B cell (primary cell): ENCODE measurements around the gene HAUS2.

Source experiments
- EZH2 ChIP-seq: IDR thresholded peaks from 2 replicates; pipeline ENCODE4 v1.6.1; 2012; ENCODE audit warnings: borderline replicate concordance, low read depth, mild to moderate bottlenecking, moderate library complexity, low read length; ENCODE audit not compliant: insufficient read depth, poor library complexity, severe bottlenecking
- TF ChIP-seq, protein P1 (sequence below): fragments of 200-600 bp; IDR thresholded peaks from one replicate; pipeline ENCODE4 v1.8.0; 2022; ENCODE audit warnings: antibody characterized with exemption, mild to moderate bottlenecking

DNA sequence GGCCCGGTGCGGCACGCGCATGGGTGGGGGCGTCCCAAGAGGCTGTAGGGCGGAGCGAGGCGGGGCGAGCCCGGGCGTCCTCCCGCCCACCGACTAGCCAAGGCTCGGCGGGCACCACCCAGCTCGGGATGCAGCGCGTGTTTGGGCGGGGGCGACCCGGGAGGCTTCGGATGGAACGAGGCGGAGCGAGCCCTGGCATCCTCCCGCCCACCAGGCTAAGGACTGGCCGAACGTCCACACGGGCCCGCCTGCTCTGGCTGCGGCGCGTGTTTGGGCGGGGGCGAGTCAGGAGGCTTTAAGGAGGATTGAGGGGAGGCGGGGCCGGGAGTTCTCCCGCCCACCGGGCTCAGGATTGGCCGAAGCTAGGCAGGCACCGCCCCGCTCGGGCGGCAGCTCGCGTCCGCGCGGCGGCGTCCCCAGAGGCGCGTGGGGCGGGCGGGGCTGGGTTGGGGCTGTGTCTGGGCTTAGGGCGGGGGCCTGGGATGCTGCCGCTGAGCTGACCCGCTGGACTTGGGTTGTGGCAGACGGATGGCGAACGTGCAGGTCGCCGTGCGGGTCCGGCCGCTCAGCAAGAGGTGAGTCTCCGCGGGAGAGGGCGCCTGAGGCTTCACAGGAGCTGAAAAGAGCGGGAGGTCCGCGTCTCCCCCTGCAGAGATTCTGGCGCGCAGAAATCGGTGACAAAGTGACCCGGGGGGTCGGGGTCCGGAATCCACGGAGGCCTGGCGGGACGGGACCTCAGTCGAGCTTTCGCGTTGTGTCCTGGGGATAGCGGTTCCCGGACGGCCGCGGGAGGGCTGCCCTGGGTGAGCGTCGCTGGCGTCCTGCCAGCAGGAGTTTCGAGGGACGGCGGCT lies 26.8 kb downstream of the HAUS2 start, which contains the start of gene STARD9:
- no peak for TF ChIP-seq EZH2
- TF ChIP-seq, protein P1, sequence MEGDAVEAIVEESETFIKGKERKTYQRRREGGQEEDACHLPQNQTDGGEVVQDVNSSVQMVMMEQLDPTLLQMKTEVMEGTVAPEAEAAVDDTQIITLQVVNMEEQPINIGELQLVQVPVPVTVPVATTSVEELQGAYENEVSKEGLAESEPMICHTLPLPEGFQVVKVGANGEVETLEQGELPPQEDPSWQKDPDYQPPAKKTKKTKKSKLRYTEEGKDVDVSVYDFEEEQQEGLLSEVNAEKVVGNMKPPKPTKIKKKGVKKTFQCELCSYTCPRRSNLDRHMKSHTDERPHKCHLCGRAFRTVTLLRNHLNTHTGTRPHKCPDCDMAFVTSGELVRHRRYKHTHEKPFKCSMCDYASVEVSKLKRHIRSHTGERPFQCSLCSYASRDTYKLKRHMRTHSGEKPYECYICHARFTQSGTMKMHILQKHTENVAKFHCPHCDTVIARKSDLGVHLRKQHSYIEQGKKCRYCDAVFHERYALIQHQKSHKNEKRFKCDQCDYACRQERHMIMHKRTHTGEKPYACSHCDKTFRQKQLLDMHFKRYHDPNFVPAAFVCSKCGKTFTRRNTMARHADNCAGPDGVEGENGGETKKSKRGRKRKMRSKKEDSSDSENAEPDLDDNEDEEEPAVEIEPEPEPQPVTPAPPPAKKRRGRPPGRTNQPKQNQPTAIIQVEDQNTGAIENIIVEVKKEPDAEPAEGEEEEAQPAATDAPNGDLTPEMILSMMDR = no peak
